Superior temporal gyrus (tissue), 1 donor: ENCODE measurements around the gene RNF157.
A peak's percentile ranks its signal among the peaks of the same experiment; 100 is the strongest.

Source experiments
- DNase-seq: peaks from one replicate; pipeline ENCODE4 v3.0.0-alpha.2; 2016; ENCODE audit errors: extremely low spot score

RNF157 gene

DNA sequence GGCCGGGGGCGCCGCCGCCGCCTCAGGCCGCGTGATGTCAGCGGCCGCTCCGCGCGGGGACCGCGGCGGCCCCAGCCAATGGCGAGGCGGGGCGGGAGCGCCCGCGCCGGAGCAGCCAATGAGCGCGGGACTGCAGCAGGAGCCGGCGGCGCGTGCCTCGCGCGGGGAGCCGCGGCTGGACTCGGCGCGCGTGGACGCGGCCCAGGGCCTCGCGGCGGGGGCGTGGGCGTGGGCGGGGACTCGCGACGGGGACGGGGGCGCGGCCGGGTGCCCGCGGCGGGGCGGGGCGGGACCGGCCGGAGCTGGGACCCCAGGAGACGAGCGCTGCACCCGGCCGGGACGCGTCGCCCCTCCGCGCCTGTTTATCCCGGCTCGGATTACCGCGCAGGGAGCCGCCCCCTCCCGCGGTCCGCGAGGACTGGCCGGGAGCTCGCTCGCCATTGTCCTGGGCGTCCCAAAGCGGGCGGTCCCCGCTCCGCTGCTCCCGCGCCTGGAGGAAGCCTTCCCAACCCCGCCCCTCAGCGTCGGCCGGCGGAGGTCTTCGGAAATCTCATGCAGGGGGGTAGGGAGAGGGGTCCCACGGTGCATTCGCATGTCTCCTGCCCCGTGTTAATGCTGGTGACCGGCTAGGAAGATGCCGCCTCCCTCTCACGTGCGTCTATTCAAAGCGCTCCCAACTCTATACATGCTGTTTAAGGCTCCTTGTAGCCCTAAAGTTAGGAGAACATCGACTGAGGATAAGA is at the start of gene RNF157:
TSS of gene RNF157 (minus strand) at position 33 of the 743 bp plus-strand sequence. CDS start 253 bp downstream, outside the sequence.
- DNase-seq: peak; percentile 78

DNA sequence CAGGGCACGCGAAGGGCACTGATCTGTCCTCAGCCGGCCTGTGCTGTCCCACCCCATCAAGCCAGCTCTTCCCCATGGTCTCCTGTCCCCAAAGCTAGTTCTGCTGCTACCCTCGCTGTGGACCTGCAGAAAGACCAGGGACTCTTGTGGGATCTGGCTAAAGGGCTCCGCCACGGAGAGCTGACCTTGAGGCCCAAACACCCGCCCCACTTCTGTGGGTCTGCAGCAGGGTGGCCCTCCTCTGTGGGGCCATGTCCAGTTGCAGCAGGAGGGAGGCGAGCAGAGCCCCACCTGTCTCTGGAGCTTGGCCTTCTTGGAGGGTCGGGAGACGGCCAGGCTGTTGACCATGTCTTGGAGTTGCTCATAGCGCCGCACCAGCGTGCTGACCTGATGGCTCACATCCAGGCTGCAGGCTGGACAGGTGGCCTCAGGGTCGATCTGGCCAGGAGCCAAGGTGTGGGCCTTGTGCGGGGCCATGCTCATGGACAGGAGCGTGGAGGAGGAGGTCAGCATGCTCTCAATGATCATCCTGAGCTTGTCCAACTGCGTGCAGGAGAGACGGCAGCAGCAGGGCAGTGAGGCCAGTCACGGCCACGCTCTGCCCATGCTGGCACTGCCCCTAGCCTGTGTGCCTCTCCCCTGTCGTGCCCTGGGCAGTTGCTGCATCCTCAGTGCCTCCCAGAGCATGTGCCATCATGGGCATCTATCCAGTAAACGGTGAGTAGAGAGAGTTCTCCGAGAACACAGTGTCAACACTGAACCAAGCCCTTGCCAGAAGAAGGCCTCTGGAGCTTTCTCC is 41.5 kb upstream of the RNF157 start:
- no peak for DNase-seq

DNA sequence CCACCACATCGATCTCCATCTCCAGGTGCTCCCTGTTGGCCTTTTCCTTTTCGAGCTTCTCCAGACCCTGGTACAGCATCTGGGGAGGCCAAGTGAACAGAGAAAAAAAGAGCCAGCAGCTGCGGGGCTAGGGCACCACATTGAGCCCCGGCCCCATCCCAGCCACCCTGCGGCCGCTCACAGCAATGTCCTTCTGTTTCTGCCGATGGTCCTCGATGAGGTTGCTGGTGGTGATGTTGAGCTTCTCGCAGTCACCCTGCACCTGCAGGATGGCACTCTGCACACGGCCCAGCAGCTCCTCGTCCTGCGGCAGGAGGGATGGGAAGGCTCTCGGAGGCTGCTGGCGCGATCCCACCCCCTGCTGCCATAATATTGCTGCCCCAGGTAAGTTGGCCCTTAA is 40.4 kb upstream of the RNF157 start:
- no peak for DNase-seq

DNA sequence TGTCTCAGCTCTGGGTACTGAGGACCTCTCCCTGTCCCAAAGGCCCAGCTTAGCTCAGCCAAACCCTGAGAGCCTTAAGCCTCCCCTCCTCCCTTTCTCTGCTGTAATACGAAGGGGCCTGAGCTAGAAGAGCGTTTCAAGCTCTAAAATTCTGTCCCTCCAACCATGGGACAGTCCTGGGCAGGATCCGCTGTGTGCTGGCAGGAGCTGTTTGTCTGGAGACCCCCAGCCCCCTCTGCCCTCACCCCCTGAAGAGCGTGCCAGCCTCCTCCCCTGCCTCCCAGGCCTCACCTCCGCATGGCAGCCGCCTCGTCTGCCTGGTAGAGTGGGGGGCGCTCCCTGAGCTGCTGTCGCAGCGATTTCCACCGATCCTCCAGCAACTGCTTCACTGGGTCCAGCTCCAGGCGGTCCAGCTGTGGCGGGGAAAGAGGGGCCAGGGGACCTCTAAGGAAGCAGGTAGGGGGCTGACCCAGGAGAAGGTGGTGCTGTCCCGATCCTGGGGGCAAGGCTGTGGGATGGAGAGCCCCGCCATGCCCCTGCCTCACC is 39.5 kb upstream of the RNF157 start:
- no peak for DNase-seq

- peak; percentile 91 for DNase-seq
These were observed 38.9 kb upstream of the RNF157 start for GRCh38 chr17:76278952-76279741.

GRCh38 chr17:76278268-76278908 is 38.1 kb upstream of the RNF157 start:
- no peak for DNase-seq

GRCh38 chr17:76277300-76278267 is 37.3 kb upstream of the RNF157 start:
- DNase-seq: no peak

DNA sequence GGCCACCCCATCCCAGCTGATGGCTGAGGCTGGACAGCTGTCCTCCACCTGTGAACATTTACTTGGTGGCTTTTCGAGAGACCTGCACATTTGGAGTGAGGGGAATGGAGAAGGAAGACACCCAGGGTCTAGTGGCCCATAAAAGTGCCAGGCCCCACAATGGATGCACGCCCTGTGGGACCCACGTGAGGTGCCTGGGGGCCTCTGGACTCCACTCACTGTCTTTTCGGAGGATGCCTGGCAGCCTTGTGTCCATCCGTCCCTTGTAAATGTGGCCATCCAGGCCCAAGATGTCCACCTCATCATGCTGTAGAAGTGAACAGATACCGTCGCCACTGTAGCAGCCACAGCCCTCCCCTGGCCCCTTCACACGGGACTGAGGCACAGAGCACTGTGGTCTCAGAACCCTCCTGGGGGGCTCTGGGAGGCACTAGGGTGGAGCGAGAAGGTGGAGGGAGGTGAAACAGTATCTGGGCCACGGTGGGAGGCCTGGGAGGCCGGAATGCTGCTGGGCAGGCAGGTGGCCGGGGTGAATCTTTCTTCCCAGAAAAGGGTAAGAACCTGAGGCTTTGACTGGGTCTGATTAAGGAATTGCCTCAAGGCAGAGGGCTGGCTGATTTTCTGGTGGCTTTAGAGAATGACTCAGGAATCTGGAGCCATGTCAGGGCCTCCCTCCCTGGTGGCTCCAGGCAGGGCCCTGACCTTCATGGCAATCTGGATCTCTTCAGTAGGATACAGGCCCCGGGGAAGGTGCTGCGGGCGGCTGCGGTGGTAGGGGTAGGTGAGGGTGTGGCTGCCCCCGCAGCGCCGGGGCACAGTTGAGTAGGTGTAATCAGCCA is 36.4 kb upstream of the RNF157 start:
- DNase-seq: no peak

GRCh38 chr17:76276069-76276431 is 35.8 kb upstream of the RNF157 start:
- DNase-seq: no peak

DNA sequence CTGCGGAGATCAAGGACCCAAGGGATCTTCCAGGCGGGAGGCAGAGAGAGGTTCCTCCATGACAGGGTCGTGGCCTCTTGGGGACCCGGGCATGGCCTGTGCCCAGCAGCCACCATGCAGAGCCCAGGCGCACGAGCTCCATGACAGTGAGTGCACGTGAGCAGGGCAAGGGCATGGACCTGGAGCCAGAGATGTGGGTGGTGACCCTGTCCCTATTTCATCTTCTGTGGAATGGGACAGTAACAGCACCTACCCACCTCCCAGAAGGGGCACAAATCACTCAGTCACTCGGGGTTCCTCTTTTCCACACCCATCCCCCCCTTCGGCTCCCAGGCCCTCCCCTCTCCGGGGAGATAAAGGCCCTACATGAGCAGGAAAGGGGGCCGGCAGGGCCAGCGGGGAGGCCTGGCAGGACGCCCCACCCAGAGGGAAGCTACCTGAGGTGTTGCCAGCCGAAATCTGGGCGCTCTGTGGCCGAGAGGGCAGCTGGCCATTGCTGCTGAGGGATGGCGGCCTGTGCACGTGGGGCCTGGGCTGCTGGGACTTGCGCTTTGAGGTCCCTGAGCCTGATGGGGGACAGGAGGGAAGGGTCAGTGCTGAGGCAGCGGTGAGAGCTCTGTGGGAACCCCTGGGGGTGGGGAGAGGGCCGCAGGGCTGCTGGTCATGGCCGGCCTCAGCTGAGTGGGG is 35.2 kb upstream of the RNF157 start:
- no peak for DNase-seq

GRCh38 chr17:76274112-76274956 is 34.0 kb upstream of the RNF157 start:
- no peak for DNase-seq

DNA sequence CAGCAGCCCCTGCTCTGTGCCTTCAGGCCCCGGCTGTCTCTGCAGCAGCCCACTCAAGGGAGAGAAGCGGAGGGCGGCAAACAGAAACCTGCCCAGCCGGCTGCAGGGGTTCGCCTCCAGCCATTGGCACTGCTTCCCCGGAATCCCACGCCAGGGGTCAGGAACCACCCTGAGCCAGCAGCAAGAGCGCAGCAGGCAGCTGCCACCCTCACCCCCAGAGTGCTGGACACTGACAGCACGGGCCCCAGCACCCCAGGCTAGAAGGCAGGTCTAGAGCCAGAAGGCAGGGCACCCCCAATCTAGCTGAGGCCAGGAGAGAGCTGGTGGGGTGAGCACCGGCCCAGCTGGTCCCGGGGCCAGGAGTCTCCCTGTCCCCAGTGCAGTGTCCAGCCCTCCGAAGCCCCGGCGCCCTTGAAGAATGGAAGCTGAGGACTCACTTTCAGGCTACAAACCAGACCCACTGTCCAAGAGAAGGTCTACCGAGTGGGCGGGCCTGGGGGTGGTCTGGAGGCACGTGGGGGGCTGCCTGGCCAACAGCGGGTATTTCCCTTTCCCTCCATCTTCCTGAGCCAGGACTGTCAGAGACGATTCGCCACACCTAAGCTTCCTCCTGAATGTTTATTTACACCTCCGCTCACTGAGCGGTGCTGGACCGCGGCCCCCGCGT is 33.3 kb upstream of the RNF157 start:
- no peak for DNase-seq

- no peak for DNase-seq
These were observed 32.5 kb upstream of the RNF157 start for GRCh38 chr17:76272541-76273444.

DNA sequence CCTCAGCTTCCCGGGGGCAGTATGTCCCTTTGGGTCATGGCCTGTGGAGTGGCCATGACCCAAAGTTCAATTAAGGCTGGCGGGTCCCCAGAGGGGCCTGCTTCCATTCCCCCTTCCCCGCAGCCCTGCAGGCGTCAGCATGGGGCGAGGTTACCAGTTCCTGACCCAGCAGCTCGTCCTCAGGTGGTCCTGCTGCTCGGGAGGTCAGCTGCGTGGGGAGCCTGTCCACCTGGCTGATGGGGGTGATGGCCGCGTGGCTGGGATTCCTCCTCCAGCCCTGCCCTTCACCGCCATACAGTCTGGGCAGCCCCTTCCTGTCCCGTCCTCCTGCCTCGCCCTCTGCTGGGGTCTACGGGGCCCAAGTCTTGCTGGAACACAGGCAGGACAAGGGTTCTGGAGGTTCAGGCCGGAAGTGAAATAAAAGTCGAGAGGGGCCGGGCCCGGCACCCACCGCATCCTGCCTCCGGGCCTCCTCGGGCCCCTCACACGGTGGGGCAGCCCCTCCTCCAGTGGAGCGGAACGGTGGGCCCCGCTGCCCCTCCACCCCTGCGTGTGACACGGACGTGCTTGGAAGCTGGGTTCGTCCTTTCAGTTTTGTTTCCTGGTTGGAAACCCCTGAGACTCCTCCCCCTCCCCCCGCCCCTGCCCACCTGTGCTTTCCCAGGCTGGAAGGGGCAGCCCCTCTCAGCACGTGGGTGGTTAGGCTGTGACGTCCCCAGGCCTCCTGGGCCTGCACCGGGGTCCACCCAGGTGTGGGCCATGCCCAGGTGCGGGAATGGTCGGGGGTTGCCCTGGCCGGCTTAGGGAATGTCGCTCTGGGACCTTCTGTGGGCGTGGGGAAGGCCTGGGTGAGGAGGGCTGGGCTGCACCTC is 31.6 kb upstream of the RNF157 start:
- no peak for DNase-seq
